WTC11 (cell line): ENCODE data around the gene FBN3.

Source experiments
- ELF4 ChIP-seq: sonication (generic); formaldehyde crosslinking; IDR thresholded peaks from 2 replicates; pipeline ENCODE4 v1.8.1; 2022; ENCODE audit warnings: low read depth, mild to moderate bottlenecking, moderate library complexity, missing genetic modification reagents
- ESRRA ChIP-seq: sonication (generic); formaldehyde crosslinking; IDR thresholded peaks from 2 replicates; pipeline ENCODE4 v1.8.1; 2022; ENCODE audit warnings: mild to moderate bottlenecking, missing genetic modification reagents, borderline replicate concordance
- MXD4 ChIP-seq: fragments of 250-450 bp; sonication (Bioruptor Pico); IDR thresholded peaks from 2 replicates; pipeline ENCODE4 v1.8.0; 2021; ENCODE audit warnings: mild to moderate bottlenecking, moderate library complexity, borderline replicate concordance
- ZNF263 ChIP-seq: sonication (generic); formaldehyde crosslinking; IDR thresholded peaks from 2 replicates; pipeline ENCODE4 v1.8.1; 2022; ENCODE audit warnings: low read depth, mild to moderate bottlenecking, moderate library complexity, missing genetic modification reagents
- TF ChIP-seq, protein P1 (sequence below): sonication (generic); formaldehyde crosslinking; IDR thresholded peaks from 2 replicates; pipeline ENCODE4 v1.8.1; 2023; ENCODE audit warnings: mild to moderate bottlenecking, missing genetic modification reagents, moderate library complexity
- TF ChIP-seq, protein P2 (sequence below): fragments of 200-600 bp; IDR thresholded peaks from 2 replicates; pipeline ENCODE4 v1.8.0; 2022; ENCODE audit warnings: antibody characterized with exemption

DNA sequence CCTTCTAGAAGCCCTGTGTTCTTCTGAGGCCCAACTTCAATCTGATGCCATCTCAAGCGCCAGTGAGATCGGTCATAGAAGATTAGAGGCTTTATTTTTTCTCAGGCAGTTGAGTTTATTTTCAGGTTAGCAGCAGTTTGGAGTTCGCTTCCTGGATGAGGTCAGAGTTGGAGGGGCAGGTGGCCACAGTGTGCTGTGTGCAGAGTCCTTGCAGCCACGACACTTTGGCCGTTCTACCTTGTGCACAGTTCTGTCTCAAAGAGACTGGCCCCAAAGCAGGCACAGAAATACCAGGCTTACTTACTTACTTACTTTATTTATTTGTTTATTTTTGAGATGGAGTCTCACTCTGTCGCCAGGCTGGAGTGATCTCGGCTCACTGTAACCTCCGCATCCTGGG, 128.0 kb downstream of the FBN3 start:
- TF ChIP-seq, protein P1, sequence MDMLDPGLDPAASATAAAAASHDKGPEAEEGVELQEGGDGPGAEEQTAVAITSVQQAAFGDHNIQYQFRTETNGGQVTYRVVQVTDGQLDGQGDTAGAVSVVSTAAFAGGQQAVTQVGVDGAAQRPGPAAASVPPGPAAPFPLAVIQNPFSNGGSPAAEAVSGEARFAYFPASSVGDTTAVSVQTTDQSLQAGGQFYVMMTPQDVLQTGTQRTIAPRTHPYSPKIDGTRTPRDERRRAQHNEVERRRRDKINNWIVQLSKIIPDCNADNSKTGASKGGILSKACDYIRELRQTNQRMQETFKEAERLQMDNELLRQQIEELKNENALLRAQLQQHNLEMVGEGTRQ (CRISPR knock-in tag): no peak
- TF ChIP-seq ESRRA (no peak), ZNF263 (no peak), MXD4 (CRISPR knock-in tag) (no peak), ELF4 (CRISPR knock-in tag) (no peak)
- TF ChIP-seq, protein P2, sequence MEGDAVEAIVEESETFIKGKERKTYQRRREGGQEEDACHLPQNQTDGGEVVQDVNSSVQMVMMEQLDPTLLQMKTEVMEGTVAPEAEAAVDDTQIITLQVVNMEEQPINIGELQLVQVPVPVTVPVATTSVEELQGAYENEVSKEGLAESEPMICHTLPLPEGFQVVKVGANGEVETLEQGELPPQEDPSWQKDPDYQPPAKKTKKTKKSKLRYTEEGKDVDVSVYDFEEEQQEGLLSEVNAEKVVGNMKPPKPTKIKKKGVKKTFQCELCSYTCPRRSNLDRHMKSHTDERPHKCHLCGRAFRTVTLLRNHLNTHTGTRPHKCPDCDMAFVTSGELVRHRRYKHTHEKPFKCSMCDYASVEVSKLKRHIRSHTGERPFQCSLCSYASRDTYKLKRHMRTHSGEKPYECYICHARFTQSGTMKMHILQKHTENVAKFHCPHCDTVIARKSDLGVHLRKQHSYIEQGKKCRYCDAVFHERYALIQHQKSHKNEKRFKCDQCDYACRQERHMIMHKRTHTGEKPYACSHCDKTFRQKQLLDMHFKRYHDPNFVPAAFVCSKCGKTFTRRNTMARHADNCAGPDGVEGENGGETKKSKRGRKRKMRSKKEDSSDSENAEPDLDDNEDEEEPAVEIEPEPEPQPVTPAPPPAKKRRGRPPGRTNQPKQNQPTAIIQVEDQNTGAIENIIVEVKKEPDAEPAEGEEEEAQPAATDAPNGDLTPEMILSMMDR: no peak
